ENCODE results near the gene XXYLT1. TPM values are rescaled to one million over a fixed set of nuclear protein-coding genes. Genes with fewer than 3 reads are reported as not detected.

The XXYLT1 gene
- total and polyA plus RNA-seq, 9 of the 15 experiments (the other 6 are each of a cell fraction or from before 2014, with no cell fraction given), result 1.9 to 18.9 (median 15.0) TPM

GRCh38 chr3:195164573-195165264 is 106.2 kb downstream of the XXYLT1 start (continued):
- peak; percentile 31; the same call in 1 of the 2 replicates for TF ChIP-seq GMEB1 (CRISPR knock-in tag; IDR thresholded peaks at IDR 0.05)
- TF ChIP-seq ZNF79 (CRISPR knock-in tag; IDR thresholded peaks at IDR 0.05; ENCODE audit: low read depth), result no peak
- TF ChIP-seq E2F1 (CRISPR knock-in tag; IDR thresholded peaks at IDR 0.05), result no peak
- peak; percentile 76; the same call in 1 of the 2 replicates for TF ChIP-seq FOXA1 (IDR thresholded peaks at IDR 0.05; ENCODE audit: borderline replicate concordance)
- no peak for TF ChIP-seq PBX2 (CRISPR knock-in tag; IDR thresholded peaks at IDR 0.05; ENCODE audit: low read depth)
- peak; percentile 94 for TF ChIP-seq PBX2 (tag; conservative IDR thresholded peaks at IDR 0.05; ENCODE audit: low read depth)
- no peak for TF ChIP-seq STAT5A (IDR thresholded peaks at IDR 0.05; ENCODE audit: borderline replicate concordance, low read length)
- no peak for TF ChIP-seq PHTF2 (CRISPR knock-in tag; IDR thresholded peaks at IDR 0.05)
- TF ChIP-seq PATZ1 (CRISPR knock-in tag; IDR thresholded peaks at IDR 0.05; ENCODE audit: borderline replicate concordance), result no peak
- TF ChIP-seq ADNP (tag; IDR thresholded peaks at IDR 0.05), result no peak
- peak; percentile 89 for TF ChIP-seq SOX6 (IDR thresholded peaks at IDR 0.05)
- no peak; the same call in 1 of the 2 replicates for TF ChIP-seq ZNF165 (CRISPR knock-in tag; IDR thresholded peaks at IDR 0.05; ENCODE audit: borderline replicate concordance)
- TF ChIP-seq SFPQ (IDR thresholded peaks at IDR 0.05; ENCODE audit: low read depth, low read length), result no peak

Measured in K562 (cell line).